ENCODE results near the gene PPARA.
"Not testable (repeated sequence)": the region's sequence is repeated elsewhere in the genome, so short reads cannot be mapped to it uniquely, and the experiment has no call there.

GRCh38 chr22:46198806-46199205 is 48.5 kb downstream of the PPARA start:
- not testable (repeated sequence) for TF ChIP-seq CTCF (IDR thresholded peaks at IDR 0.05; ENCODE audit: low read length); EZH2 (optimal IDR thresholded peaks at IDR 0.05; ENCODE audit: low read depth, low read length)

Measured in MM.1S (cell line).